NCI-H82 treated with DMSO at 0.1 percent for 48 hours (cell line): Measurements from ENCODE around the gene CAMK2D.
"Not testable (repeated sequence)": the region's sequence is repeated elsewhere in the genome, so short reads cannot be mapped to it uniquely, and the experiment has no call there.

Experiments used
- DNase-seq: peaks from one replicate; lab custom pipeline; 2025; ENCODE audit not compliant: unreplicated experiment; lab: John Stamatoyannopoulos, UW

Gene CAMK2D

DNA sequence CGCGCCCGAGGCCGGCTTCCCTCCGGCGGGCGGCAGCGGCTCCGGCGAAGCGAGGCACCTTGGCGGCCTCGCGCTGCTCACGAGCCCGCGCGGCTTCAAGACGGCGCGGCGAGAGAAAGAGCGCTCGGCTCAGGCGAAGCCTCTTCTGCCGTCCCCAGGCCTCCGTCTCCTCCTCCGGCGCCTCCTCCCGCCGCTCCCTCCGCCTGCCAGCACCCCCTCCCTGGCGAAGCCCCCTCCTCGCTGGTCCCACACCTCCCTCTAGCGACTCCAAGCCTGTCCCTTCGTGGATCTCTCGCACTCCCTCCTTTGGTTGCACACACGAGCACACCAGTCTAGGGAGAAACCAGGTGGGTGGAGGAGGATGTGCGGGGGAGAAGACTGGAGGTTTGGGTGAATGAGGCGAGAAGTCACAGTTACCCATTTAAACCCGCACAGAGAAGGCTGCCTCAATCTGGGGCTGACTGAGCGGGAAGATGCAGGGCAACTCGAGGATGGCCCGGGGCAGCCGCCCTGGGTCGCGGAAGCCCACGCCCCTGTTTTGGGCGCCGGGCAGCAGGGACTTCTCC is at the start of gene CAMK2D:
Gene CAMK2D (minus strand): TSS at position 119 of the 566 bp plus-strand sequence. CDS start 670 bp downstream, outside the sequence.
- peak; percentile 78 for DNase-seq

DNA sequence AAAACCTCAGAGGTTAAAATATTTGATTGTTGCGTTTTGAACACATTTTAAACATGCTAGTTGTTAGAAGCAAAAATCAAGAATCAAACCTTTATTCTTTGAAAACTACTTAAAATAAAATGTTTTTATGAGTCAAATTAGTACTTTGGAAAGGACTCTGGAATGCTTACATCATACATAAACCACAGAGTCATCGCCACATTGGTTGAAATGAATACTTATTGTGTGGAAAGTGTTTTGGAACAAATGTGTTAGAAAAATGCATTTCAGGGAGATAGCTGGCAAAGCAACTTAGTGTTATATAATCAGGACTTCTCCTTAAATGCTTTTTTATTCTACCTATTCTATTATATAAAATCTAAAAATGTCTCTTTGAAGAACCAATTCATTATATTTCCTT is 49.4 kb upstream of the CAMK2D start:
- no peak for DNase-seq

DNA sequence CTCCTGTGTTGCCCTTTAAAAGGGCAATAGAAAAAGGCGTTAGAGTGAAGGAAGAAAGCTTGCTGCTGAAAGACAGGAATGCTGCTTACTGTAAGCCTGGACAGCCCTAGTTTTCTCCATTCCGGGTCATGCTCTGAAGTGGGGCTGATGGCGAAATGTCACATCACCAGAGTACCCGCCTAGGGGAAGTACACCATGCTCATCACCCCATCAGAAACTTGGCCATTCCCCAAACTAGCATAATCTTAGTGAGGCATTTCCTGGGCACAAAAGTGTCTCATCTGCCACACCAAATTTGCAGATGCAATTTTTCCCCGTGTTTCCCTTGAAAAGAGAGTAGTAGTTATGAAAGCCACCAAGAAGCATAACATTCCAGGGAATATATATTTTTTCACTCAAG is 47.8 kb upstream of the CAMK2D start:
- no peak for DNase-seq

DNA sequence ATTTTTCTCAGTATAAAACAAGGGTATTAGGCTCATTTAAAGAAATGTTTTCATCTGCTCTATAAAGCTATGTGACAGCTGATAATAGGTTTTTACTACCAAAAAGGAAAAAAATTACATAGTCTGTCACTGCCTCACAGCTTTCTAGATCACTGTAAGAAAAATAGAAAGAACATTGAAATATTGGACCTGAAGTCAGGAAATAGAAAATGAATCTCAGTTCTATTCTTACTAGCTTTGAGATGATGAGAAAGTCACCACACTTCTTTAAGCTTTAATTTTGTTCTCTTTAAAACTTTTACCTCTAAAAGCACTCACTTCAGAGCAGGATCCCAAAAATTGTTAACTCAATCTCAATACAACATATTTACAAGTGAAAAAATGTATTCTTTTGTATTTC is 45.3 kb upstream of the CAMK2D start:
- no peak for DNase-seq

DNA sequence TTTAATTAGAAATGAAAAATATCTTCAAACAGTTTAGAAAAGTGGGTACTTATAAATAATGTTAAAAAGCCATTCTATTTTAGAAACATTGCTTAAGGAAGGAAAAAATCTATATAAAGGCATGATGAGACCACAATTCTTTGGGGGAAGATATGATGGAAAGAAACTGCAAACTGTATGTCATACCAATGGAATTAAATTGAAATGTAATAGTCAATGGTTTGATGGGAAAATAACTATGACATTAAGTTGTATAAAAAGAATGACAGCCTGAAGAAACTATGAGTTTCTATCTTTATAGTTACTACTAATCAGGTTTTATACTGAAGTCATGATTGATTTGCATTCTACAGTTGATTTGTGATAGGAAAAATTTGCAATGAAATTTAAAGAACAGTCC is 40.3 kb upstream of the CAMK2D start:
- DNase-seq: no peak

DNA sequence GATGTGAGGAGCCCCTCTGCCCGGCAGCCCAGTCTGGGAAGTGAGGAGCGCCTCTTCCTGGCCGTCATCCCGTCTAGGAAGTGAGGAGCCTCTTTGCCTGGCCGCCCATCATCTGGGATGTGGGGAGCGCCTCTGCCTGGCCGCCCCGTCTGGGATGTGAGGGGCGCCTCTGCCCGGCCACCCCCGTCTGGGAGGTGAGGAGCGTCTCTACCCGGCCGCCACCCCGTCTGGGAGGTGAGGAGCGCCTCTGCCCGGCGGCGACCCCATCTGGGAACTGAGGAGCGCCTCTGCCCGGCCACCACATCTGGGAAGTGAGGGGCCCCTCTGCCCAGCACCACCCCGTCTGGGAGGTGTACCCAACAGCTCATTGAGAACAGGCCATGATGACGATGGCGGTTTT is 34.8 kb upstream of the CAMK2D start:
- not testable (repeated sequence) for DNase-seq

DNA sequence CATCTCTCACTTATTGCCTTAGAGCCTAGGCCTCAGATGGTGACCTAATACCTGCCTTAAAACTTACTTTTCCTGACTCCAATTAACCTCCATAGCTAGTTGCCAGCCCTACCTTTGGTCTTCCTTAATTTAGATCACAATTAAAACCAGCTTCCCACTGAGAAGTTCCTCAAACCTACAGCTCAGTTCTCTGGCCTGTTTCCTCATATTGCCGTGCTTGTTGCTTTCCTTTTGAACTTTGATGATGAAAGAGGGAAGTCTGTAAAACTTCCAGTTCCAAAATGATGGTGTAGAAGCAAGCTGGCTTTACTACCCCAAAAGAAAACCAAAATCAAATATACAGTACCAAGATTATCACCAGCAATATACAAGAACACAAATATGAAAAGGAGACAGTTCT is 28.9 kb upstream of the CAMK2D start:
- DNase-seq: no peak

DNA sequence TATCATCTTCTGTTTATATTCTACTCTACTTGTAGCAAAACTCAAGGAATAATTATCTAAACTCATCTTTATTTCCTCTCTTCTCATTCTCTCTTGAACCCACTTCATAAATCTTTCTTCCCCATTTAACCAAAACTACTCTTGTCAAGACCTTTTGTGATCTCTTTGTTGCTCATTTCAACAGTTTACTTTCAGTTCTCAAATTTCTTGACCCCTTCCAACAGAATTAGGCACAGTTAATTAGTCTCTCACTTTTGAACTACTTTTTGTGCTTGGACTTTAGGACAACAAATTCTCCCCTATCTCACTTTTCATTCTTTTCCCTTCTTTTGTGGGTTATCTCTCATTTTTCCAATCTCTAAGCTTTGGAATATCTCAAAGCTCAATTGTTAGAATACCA is 27.4 kb upstream of the CAMK2D start:
- DNase-seq: no peak

DNA sequence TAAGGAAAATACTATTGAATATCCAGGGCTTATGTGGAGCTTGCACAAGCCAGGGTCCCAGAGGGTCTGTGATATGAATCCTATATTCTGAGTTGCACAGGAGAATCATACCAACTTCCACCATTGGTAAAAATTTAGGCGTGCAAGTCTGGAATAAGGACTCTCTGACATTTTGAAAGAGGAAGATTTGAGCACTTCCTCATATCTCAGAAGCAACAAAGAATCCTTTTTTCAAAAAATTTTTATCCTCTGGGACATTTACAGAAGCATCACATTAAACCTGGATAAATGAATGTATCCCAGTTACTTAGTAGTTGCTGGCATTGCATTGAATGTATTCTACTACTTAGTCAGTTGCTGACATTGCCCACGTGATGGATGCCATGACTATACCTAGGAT is 24.2 kb upstream of the CAMK2D start:
- DNase-seq: no peak

DNA sequence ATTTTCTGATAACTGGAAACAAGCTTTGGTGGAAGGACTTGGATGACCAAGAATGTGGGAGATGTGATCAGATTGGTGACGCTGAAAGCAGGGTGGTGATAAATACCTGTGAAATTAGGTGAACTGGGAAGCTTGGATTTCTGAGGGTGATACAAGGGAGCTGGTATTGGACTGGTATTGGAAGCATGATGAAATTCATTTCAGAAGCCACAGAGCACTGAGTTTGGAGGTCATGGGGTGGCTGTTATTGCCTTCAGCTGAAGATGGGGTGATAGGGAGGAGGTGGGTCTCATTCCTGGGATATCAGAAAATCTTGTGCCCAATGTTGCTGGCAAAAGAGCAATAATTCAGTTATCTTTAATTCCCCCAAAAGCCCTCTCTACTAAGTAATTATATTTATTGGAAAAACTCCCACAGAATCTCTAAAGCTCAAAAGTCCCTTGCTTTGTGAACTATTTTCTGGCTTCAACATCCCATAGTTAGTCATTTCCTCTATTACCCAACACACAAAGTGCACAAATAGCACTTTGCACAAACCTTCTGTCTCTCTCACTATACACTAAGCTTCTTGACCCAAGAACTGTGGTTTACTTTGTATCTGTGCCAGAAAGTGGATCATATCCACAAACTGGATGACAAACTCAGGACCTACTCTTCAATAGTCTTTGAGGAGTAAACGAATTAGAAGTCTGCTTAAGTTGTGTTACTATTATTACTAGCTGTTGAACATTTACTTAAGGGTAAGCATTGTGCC is 23.1 kb upstream of the CAMK2D start:
- no peak for DNase-seq

DNA sequence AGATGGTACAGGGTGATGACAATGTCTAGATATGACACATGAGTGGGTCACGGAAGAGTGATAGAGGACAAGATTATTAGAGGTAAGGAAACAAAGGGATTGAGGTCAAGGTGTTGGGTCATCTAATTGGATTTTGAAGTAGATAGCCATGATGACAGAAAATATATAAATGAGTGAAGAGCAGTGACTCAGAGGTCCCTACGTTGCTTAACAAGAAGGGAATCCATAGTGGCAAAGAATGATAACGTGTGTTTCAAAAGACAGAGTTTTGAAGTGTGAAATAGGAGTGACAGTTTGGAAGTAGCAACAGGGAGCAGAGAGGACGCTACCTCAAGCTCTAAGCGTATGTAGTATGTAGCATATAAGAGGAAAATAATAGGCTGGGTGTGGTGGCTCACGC is 22.2 kb upstream of the CAMK2D start:
- DNase-seq: no peak

DNA sequence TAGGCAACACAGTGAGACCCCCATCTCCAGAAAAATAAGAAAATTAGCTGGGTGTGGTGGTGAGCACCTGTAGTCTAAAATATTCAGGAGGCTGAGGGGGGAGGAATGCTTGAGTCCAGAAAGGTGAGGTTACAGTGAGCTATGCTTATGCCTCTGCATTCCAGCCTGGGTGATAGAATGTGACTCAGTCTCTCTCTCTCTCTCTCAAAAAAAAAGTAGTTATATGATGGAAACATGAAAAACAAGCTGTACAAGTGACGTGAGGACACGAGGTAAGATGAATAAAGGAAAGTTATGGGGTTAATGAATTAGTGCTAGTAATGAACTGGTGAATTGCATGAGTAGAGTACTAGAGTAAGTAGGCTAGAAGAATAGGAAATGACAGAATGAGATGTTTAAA is 21.8 kb upstream of the CAMK2D start:
- DNase-seq: no peak

DNA sequence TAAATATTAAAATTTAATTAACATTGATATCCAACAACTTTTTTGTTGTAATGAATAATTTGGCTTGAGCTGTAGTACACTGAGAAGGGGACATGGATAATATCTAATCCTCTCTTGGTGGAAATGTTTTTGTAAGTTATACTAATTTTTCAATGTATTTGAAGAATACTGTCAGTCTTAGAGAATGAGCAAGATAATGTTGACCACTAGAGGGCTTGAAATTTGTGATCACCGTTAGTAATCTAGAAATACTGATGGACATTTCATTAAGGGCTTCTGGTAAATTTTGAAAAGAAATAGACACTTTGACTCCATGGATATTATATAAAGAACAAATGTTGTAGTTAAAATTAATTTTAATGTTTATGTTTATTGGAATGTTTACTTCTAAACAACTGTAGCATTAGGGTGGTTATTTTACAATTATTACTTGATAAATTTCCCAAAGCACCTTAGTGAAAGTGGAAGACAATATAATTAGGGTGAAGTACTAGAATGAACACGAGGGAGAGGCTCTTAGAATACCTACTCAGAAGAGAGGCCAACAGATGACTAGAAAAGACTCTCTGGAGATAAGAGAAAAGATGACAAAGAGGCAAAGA is 20.0 kb upstream of the CAMK2D start:
- peak; percentile 1 for DNase-seq

DNA sequence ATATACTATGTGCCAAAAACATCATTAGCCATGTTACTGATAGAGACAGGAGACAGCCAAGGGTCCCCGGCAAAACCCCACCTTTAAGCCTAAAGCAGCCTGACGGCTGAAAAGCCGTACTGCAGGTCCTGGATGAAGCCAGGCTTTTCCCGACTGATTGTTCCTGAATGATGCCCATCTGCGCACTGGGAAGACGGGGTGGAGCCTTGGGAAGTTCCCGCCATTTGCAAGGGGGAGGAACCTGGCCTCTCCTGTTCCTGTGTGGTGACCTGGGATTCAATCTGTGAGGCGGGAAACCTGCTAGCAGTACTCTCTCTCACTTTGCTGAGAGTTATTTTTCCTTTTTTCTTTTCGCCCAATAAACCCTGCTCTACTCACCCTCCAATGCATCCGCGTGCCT is 15.1 kb upstream of the CAMK2D start:
- DNase-seq: no peak

DNA sequence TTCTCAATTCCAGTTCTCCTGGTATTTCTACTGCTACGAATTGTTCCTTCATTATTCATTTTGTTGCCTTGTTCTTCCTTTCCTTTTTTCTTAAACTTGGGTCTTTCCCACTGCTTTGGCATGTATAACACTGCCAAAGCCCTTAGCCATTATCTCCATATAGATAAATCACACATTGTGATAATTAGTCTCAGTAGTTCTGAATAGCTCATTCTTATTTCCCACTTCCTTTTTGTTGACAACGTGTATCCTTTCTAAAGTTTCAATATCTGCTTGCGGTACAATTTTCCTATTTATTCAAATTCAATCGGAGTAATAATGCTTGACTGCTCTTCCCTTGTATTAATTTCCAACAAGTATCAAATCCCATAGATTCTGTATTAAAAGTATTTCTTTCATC is 14.5 kb upstream of the CAMK2D start:
- no peak for DNase-seq

DNA sequence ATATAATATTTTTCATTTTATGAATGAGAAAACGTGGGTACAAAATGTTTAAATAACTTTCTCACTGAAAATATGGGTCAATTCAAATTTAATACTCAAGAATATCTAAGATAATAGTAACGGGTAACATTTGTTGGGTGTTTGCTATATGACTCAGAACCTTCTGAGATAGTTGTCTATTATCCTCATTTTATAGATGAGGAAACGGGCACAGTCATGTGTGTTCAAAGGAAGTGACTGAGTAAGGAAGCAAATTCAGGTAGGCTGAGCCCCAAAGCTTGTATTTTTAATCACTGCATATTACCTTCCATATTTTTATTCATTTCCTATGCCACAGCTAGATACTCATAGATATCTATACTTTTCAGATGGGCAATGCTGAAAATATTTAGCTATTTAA is 12.2 kb upstream of the CAMK2D start:
- DNase-seq: no peak

DNA sequence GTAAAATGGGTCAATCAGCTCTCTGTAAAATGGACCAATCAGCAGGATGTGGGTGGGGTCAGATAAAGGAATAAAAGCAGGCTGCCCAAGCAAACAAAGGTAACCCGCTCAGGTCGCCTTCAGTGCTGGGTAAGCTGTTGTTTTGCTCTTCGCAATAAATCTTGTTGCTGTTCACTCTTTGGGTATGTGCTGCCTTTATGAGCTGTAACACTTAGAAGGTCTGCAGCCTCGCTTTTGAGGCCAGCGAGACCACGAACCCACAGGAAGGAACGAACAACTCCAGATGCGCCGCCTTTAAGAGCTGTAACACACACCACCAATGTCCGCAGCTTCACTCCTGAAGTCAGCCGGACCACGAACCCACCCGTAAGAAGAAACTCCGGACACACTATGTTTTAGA is 11.5 kb upstream of the CAMK2D start:
- DNase-seq: no peak

DNA sequence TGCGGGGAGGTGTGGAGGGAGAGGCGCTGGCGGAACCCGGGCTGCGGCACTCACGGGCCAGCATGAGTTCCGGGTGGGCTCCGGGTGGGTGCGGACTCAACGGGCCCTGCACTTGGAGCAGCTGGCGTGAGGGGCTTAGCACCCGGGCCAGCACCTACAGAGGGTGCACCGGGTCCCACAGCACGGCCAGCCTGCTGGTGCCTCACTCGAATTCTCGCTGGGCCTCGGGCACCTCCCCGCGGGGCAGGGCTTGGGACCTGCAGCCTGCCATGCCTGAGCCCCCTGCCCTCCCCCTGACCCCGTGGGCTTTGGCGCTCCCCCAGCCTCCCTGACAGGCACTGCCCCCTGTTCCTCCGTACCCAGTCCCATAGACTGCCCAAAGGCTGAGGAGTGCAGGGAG is 10.8 kb upstream of the CAMK2D start:
- no peak for DNase-seq

DNA sequence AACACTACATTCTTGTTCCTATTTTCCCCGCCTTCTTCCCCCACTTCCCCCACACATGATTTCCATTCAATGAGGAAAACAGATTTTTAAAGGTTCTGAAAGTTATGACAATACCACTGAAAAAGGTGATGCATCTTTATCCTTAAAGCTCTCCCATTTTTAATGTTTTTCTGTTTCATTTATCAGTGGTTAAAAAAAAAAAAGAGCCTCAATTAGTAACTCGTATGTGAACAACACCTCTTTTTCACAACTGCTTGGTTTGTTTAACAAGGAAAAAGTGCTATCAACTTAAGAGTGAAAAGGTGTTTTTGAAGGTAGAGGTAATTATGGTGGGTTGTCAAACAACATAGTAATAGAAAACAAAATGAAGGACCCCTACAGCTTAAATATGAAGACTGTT is 8.2 kb upstream of the CAMK2D start:
- DNase-seq: no peak

DNA sequence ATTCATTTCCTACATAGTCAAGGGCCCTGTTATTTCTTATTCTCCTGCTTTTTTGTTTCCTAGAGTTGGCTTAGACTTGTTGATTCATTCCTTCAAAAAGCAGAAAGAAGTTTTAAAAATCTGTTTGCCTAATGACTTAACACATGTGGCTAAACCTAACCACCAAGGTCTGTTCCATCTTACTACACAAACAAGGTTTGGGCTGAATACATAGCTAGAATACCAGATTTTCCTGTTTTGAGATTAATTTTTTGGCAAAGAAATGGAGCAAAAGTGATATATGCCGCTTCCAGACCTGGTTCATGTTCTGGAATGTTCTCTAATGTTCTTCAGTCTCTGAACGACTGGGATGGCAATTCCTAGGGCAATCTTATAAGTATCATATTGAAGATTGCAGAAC is 7.4 kb upstream of the CAMK2D start:
- DNase-seq: no peak

DNA sequence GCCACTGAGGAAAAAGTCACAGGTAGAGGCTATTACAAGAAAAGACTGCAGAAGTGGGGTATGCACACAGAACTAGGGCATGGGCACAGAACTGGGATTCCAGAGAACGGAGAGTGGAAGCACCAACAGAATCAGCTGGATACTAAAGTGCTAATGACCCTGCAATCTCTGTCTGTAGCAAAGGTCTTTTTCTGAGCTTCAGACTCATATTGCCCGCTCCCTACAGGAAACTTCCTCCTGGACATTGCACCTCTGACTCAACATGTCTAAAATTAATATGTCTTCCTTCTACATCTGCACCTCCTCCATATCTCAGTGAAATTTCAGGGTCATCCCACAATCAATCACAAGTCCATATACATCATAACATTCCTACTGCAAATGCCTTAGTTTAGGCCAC is 5.3 kb upstream of the CAMK2D start:
- DNase-seq: no peak

DNA sequence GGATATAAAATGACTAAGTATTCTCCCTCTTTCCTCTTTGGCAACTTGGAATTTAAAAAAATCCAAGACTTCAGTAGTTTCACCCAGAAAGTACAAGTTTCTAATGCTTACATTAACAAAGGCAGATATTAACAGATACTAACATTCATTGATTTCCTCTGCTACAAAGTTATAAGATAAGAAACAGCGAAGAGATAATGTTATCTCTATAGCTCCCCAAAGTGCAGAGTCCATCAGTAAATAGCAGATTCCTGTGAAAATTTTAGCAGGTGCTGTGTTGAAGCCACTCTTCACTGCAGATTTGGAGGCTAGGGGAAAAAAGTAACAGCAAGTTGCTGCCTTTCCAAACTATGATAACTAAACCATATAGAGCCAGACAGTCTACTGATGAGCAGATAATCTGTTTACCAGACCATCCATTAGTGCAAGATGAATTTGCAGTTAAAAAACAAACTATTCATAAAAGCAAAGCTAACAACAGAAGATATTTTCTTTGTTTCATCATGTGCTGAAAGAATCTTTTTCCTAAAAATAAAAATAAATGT is 3.3 kb upstream of the CAMK2D start:
- no peak for DNase-seq
